K562 (cell line): ENCODE measurements around the gene CENPO. TPM values are rescaled to one million over a fixed set of nuclear protein-coding genes. Genes with fewer than 3 reads are reported as not detected.
A peak's percentile ranks its signal among the peaks of the same experiment; 100 is the strongest.

ENCODE experiments used
- ATF4 ChIP-seq: fragments of 450-650 bp; formaldehyde crosslinking; IDR thresholded peaks from 2 replicates; pipeline ENCODE4 v1.4.0; 2022; ENCODE audit warnings: mild to moderate bottlenecking, moderate library complexity
- EHMT2 ChIP-seq: fragments of 450-650 bp; IDR thresholded peaks from 2 replicates; pipeline ENCODE4 v1.6.1; 2018; ENCODE audit warnings: antibody characterized with exemption
- ESRRB ChIP-seq: fragments of 250-450 bp; sonication (Bioruptor Pico); IDR thresholded peaks from 2 replicates; pipeline ENCODE4 v1.5.0; 2020; ENCODE audit warnings: mild to moderate bottlenecking, moderate library complexity, borderline replicate concordance
- HDAC3 ChIP-seq: fragments of 450-650 bp; IDR thresholded peaks from 2 replicates; pipeline ENCODE4 v1.6.1; 2018; ENCODE audit warnings: borderline replicate concordance, mild to moderate bottlenecking, moderate library complexity; ENCODE audit not compliant: partially characterized antibody
- MED1 ChIP-seq: sonication (generic); formaldehyde crosslinking; IDR thresholded peaks from 2 replicates; pipeline ENCODE4 v1.8.1; 2023; ENCODE audit warnings: missing genetic modification reagents, borderline replicate concordance
- PHTF2 ChIP-seq: fragments of 250-450 bp; sonication (Bioruptor Pico); IDR thresholded peaks from 2 replicates; pipeline ENCODE4 v1.5.0; 2021; ENCODE audit warnings: mild to moderate bottlenecking
- POLR3G ChIP-seq: IDR thresholded peaks from 2 replicates; pipeline ENCODE4 v1.6.1; 2011; ENCODE audit not compliant: insufficient read length, insufficient replicate concordance; ENCODE audit errors: extremely low read depth
- SMC3 ChIP-seq: conservative IDR thresholded peaks from 2 replicates; pipeline ENCODE4 v1.6.1; 2011; ENCODE audit warnings: low read depth, low read length, improper control_type of control experiment; ENCODE audit not compliant: insufficient read depth
- TCF7 ChIP-seq: sonication (generic); IDR thresholded peaks from 2 replicates; pipeline ENCODE4 v1.6.1; 2016; ENCODE audit warnings: antibody characterized with exemption, borderline replicate concordance
- THAP12 ChIP-seq: fragments of 250-450 bp; sonication (Bioruptor Pico); IDR thresholded peaks from 2 replicates; pipeline ENCODE4 v1.9.0; 2021; ENCODE audit warnings: mild to moderate bottlenecking, inconsistent platforms
- TSHZ1 ChIP-seq: fragments of 250-450 bp; sonication (Bioruptor Pico); IDR thresholded peaks from 2 replicates; pipeline ENCODE4 v1.4.0; 2020; ENCODE audit warnings: mild to moderate bottlenecking, moderate library complexity
- ZNF134 ChIP-seq: fragments of 250-450 bp; sonication (Bioruptor Pico); conservative IDR thresholded peaks from 2 replicates; pipeline ENCODE4 v1.4.0; 2020
- polyA plus RNA-seq, 8 experiments: library from polyadenylated mRNA; depleted of rRNA in 4 of 8; stranded (reverse) in 5 of 8; unstranded in 3 of 8; fragments of >200 nt; fragmentation: Nextera tagmentation in 2 of 8; fragmentation: Illumina TruSeq in 1 of 8; extraction: Ambion mirVana in 2 of 8; extraction: Trizol in 1 of 8; gene quantifications; 2 replicates each; pipeline versions ENCODE4 v1.2.1 to v1.2.3, GENCODE V29; 2011 to 2014; ENCODE audit warnings: inconsistent platforms in 1 of 8, missing spikeins in 1 of 8
- total RNA-seq, 7 experiments: library from RNA; depleted of rRNA in 6 of 7; stranded (reverse); fragments of >200 nt in 6 of 7; fragmentation: Illumina TruSeq in 2 of 7; extraction: Trizol in 2 of 7; gene quantifications; 2 replicates each; pipeline versions ENCODE4 v1.2.1 to v1.2.3, GENCODE V29; 2011 to 2021; ENCODE audit warnings: low replicate concordance in 1 of 7
- TF ChIP-seq, protein P1 (sequence below), 2 experiments: IDR thresholded peaks; 2 replicates each; pipeline ENCODE4 v1.6.1; 2012; ENCODE audit warnings: improper control_type of control experiment in 2 of 2, low read depth in 2 of 2, low read length in 2 of 2, borderline replicate concordance in 1 of 2
- TF ChIP-seq, protein P2 (sequence below): fragments of 250-450 bp; sonication (Bioruptor Pico); IDR thresholded peaks from 2 replicates; pipeline ENCODE4 v1.5.1; 2021; ENCODE audit warnings: mild to moderate bottlenecking

Gene CENPO
- total and polyA plus RNA-seq, 9 of the 15 experiments (the other 6 are each of a cell fraction or from before 2014, with no cell fraction given): 30.6 to 59.4 (median 38.9) TPM

DNA sequence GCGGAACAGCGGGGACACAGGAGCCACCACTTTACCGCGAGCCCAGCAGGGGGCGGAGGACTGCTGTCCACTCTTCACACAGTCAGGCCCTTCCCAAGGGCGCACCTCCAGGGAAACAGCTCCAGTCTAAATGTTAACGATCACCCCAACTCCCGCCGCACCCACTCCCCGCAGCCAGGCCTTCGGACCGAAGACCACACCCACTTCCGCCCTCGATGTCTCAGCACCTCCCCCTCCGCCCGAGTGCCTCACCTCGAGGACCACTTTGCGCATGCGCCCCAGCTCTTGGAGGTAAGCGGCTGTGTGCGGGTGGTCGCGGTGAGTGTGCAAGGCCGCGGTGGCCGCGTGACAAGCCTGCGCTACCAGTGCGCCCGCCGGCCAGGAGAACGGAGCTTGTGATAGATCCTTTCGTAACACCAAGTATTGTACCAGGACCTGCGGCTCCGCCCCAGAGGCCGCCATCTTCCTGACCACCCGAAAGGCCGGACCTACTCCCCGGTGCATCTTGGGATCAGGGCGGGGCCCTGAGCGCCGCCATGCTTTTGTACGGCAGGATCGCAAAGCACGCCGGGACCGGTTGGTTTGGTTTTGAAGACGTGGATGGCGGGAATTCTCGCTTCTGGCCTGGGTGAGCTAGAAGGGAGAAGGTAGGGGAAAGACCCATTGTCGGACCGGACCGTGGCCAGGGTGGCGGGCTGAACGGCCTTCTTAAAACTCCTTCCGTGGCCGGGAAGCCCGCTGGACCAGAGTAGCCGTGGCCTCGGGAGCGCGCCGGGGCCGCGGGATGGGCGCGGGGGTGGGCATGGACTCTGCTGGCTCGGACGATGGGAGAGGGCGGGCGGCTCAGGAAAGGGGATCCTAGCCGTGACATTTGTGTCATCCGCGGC is at the start of gene CENPO, which contains the start of gene PTRHD1 (continued):
- TF ChIP-seq SMC3 (peak; percentile 60), TSHZ1 (CRISPR knock-in tag) (no peak), TCF7 (0 out of 2 replicates have a peak, but pooled peaks have one; percentile 18), THAP12 (CRISPR knock-in tag) (no peak; the same call in 1 of the 2 replicates), PHTF2 (CRISPR knock-in tag) (no peak), ZNF134 (no peak), ATF4 (CRISPR knock-in tag) (no peak), HDAC3 (no peak), EHMT2 (peak; percentile 79; the same call in 1 of the 2 replicates), MED1 (CRISPR knock-in tag) (no peak), POLR3G (no peak), ESRRB (CRISPR knock-in tag) (no peak)
- TF ChIP-seq, protein P1, sequence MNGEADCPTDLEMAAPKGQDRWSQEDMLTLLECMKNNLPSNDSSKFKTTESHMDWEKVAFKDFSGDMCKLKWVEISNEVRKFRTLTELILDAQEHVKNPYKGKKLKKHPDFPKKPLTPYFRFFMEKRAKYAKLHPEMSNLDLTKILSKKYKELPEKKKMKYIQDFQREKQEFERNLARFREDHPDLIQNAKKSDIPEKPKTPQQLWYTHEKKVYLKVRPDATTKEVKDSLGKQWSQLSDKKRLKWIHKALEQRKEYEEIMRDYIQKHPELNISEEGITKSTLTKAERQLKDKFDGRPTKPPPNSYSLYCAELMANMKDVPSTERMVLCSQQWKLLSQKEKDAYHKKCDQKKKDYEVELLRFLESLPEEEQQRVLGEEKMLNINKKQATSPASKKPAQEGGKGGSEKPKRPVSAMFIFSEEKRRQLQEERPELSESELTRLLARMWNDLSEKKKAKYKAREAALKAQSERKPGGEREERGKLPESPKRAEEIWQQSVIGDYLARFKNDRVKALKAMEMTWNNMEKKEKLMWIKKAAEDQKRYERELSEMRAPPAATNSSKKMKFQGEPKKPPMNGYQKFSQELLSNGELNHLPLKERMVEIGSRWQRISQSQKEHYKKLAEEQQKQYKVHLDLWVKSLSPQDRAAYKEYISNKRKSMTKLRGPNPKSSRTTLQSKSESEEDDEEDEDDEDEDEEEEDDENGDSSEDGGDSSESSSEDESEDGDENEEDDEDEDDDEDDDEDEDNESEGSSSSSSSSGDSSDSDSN (IDR thresholded peaks at IDR 0.05; ENCODE audit: borderline replicate concordance in 1 of 2, low read depth in 2 of 2, low read length in 2 of 2): 0 out of 4 replicates have a peak, but pooled peaks have one; percentile 32 to 48
- TF ChIP-seq, protein P2, sequence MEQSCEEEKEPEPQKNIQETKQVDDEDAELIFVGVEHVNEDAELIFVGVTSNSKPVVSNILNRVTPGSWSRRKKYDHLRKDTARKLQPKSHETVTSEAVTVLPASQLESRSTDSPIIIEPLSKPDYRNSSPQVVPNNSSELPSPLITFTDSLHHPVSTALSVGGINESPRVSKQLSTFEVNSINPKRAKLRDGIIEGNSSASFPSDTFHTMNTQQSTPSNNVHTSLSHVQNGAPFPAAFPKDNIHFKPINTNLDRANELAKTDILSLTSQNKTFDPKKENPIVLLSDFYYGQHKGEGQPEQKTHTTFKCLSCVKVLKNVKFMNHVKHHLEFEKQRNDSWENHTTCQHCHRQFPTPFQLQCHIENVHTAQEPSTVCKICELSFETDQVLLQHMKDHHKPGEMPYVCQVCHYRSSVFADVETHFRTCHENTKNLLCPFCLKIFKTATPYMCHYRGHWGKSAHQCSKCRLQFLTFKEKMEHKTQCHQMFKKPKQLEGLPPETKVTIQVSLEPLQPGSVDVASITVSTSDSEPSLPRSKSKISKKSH (CRISPR knock-in tag): no peak
